Stimulated activated CD8-positive, alpha-beta memory T cell treated with anti-CD3 and anti-CD28 coated beads, Interleukin-12 subunit alpha, Interleukin-12 subunit beta, amount 100 ng/mL, for 1 hour (primary cell): ENCODE results near the gene DVL2.
"Not testable (repeated sequence)": the region's sequence is repeated elsewhere in the genome, so short reads cannot be mapped to it uniquely, and the experiment has no call there.

Experiments used
- DNase-seq: peaks from one replicate; pipeline ENCODE4 v3.0.0-alpha.2; 2020; ENCODE audit warnings: low read depth

DVL2 gene

GRCh38 chr17:7256766-7257456 is 22.6 kb upstream of the DVL2 start:
- DNase-seq: no peak

GRCh38 chr17:7254511-7254910 is 20.2 kb upstream of the DVL2 start:
- DNase-seq: no peak

- DNase-seq: no peak
Measured at GRCh38 chr17:7253082-7253481, 18.8 kb upstream of the DVL2 start.

- peak; percentile 75 for DNase-seq
Measured at GRCh38 chr17:7252176-7253043, 18.1 kb upstream of the DVL2 start, which contains the start of gene ELP5. Gene ELP5 (plus strand): TSS chr17:7252215. CDS start chr17:7252551, 336 bp downstream.

GRCh38 chr17:7251661-7252175 is 17.4 kb upstream of the DVL2 start, which contains the start of gene CTDNEP1:
Gene CTDNEP1 (minus strand): TSS chr17:7251734. CDS start chr17:7251296, 438 bp downstream.
- DNase-seq: peak; percentile 100

- DNase-seq: no peak
Measured at GRCh38 chr17:7250695-7251627, 16.6 kb upstream of the DVL2 start.

GRCh38 chr17:7249830-7250229 is 15.5 kb upstream of the DVL2 start:
- DNase-seq: no peak

- DNase-seq: no peak
Measured at GRCh38 chr17:7249214-7249613, 14.9 kb upstream of the DVL2 start.

GRCh38 chr17:7248796-7249195 is 14.5 kb upstream of the DVL2 start:
- DNase-seq: no peak

- DNase-seq: no peak
Measured at GRCh38 chr17:7246779-7247178, 12.5 kb upstream of the DVL2 start.

- DNase-seq: not testable (repeated sequence)
Measured at GRCh38 chr17:7243838-7244237, 9.5 kb upstream of the DVL2 start.

GRCh38 chr17:7243453-7243729 is 9.1 kb upstream of the DVL2 start:
- DNase-seq: no peak

GRCh38 chr17:7242717-7243452 is 8.6 kb upstream of the DVL2 start:
- peak; percentile 92 for DNase-seq

- DNase-seq: peak; percentile 91
Measured at GRCh38 chr17:7241783-7242716, 7.7 kb upstream of the DVL2 start, which contains the start of gene GABARAP. Gene GABARAP (minus strand): TSS chr17:7242449. CDS start chr17:7242330, 119 bp downstream.

GRCh38 chr17:7241090-7241733 is 6.9 kb upstream of the DVL2 start:
- DNase-seq: no peak

- DNase-seq: no peak
Measured at GRCh38 chr17:7240375-7240774, 6.1 kb upstream of the DVL2 start.

GRCh38 chr17:7239091-7240027 is 5.0 kb upstream of the DVL2 start, which contains the start of gene PHF23:
Gene PHF23 (minus strand): TSS chr17:7239457. CDS start chr17:7239279, 178 bp downstream.
- DNase-seq: peak; percentile 95

GRCh38 chr17:7238420-7239090 is 4.2 kb upstream of the DVL2 start:
- no peak for DNase-seq
